VCaP (cell line): ENCODE results near the gene PTTG1IP.

ENCODE experiments used
- H3K27ac ChIP-seq: fragments of 450-650 bp; 2 replicates; pipeline ENCODE4 v1.5.1; 2017
- CTCF ChIP-seq: fragments of 450-650 bp; conservative IDR thresholded peaks from 2 replicates; pipeline ENCODE4 v1.5.1; 2017; ENCODE audit warnings: mild to moderate bottlenecking, moderate library complexity

The PTTG1IP gene

DNA sequence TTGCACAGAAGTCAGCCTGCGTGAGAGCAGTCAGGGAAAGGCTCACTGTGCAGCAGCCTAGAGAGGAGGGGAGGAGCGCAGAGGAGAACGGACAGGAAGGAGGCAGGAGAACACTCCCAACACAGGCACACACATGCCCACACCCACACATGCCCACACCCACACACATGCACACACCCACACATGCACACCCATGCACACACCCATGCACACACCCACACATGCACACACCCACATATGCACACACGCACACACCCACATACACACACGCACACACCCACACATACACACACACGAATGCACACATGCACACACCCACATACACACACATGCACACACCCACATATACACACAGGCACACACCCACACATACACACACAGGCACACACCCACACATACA lies 62.7 kb downstream of the PTTG1IP start:
- no peak for TF ChIP-seq CTCF
- H3K27ac ChIP-seq, result peak overlapping the region; percentile 78

DNA sequence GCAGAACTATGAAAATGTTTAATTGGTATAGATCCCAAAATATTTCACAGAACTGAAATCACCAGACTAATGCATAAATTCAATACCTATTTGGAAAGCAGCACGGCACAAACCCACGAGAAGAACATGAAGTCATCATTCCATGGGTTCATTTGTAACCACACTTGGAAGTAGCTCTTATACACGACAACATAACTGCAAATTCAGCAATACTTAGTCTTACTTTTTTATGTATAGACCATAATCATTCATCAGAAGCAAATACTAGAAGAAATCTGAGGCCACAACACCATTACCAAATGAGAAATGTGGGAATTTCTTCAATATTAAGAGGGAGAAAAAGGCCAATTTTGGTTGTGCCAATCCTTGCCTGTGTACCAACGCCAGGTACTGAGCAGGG lies 67.6 kb downstream of the PTTG1IP start:
- H3K27ac ChIP-seq, result no peak overlapping the region
- TF ChIP-seq CTCF, result no peak

DNA sequence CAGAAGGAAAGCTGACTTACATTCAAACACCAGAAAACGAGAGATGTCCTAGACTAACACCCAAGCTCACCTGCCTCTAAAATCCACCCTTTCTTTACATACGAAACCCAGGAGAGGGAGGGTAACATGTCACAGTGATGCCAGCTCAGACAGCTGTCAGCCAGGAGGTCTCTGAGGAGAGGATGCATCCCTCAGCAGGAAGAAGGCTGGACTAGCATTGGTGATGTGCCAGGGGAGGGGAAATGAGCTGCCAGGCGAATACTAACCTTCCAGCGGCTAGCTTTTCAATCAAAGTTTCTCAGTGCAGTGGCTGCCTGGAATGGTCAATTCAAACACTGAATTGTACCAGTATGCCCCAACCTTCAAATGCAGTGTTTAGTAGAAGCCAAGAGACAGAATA lies 68.3 kb downstream of the PTTG1IP start:
- TF ChIP-seq CTCF, result no peak
- no peak overlapping the region for H3K27ac ChIP-seq

GRCh38 chr21:44804762-44805161 lies 68.7 kb downstream of the PTTG1IP start:
- H3K27ac ChIP-seq, result no peak overlapping the region

DNA sequence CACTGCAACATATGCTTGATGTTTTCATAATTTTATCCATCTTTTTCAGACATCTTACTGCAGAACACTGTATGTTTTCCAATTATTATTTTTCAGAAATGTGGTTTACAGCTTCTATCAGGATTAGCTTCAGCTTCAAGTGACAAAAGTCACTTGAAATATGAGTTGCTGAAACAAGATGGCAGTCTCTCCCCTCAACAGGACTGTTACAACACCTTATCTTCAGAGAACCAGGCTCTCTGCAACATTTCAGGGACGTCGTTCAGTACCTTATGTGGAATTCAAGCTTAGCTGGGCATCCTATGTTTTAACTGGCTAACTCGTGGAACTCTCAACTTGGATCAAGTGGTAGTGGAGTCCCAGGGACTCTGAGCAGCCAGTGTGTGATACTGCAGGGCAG lies 69.8 kb downstream of the PTTG1IP start:
- TF ChIP-seq CTCF, result no peak
- H3K27ac ChIP-seq, result no peak overlapping the region

More at GRCh38 chr21:44804762-44805161, 68.7 kb downstream of the PTTG1IP start:
- no peak for TF ChIP-seq CTCF

GRCh38 chr21:44802396-44803153 lies 70.9 kb downstream of the PTTG1IP start:
- no peak for TF ChIP-seq CTCF
- H3K27ac ChIP-seq, result peak overlapping the region; percentile 89

DNA sequence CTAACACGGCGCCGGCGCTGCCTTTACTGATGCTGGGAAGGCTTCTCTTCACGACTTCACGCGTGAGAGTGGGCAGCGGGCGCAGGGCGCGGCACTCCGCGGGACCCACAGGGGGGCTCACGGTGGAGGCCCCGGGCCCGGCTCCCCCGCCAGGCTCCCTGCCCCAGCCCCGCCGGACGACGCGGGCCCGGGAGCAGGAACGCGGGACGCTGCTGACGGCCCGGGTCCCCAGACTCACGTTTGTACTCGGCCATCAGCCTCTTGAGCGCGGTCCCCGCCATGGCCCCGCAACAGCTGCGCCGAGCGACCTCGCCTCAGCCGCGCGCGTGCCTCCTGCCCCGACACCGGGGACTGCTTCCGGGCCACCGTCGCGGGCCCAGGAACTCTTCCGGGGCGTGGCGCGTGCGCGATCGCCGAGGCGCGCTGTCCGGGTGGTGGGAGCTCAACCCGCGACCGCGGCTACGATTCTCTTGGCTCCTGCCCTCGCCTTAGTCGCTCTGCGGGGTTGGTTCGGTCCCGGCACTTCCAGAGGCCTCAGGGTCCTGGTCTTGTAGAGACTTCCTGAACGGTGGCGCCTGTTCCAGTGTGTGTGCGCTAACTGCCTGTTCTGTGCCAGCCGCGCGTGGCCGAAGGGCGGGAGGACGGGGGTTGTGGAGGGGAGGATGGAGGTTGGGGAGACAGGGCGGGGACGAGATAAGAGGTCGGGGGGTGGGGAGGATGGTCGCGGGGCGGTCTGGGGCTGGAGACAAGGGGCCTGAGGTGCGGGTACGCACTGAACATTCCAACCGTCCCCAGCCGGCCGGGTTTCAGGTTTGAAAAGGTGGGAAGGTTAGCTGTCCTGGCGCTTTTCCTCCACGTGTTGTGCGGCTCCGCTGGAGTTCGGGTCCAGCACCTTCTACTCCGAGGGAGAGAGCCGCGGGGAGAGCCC lies 71.8 kb downstream of the PTTG1IP start, which contains the start of gene UBE2G2:
Gene UBE2G2, minus strand, starts transcription at position 353 of the 928 bp plus-strand sequence. Its CDS starts 72 bp downstream, at position 281.
- no peak; the same call in 1 of the 2 replicates for TF ChIP-seq CTCF
- peak within 1 kb of the TSS; percentile 89 for H3K27ac ChIP-seq
